NCI-H2081 (cell line): ENCODE data around the gene MRPL41.
A peak's percentile ranks its signal among the peaks of the same experiment; 100 is the strongest.
"Not testable (repeated sequence)": the region's sequence is repeated elsewhere in the genome, so short reads cannot be mapped to it uniquely, and the experiment has no call there.

ENCODE experiments used
- DNase-seq, 2 experiments: peaks; one replicate each; lab custom pipeline; 2025; lab: John Stamatoyannopoulos, UW

Gene MRPL41

DNA sequence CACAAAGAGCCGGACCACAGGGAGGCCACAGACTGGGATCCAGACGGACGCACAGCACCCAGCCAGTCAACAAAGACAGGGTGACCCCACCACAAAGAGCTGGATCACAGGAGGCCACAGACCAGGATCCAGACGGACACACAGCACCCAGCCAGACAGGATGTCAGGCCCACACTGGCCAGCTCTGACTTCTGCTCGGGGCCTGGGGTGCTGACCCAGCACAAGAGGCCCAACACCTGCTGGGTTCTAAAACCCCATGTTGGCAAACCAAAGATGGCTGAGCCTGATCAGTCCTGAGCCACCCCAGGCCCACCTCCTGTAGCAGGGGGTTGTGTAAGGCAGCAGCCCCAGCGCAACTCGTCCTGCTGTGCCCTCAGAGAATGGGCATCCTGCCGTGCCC, 32.3 kb downstream of the MRPL41 start:
- no peak for DNase-seq

DNA sequence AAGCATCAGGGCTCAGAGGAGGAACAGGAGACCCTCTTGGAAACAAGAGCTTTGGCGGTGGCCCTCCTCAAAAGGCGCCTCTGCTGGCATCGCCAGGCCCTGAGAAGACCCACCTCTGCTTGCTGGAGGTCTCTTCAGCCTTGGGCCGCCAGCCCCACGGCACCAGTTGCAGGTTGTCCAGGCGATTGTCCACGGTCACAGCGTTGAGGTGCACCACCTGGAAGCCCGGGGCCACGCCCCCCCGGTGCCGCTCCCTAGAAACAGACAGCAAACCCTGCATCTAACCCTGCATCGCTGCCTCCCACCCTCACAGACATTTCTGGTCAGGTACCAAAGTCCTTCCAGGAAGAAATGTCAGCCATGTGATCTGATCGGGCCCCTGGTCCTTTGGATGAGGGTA, 35.2 kb downstream of the MRPL41 start:
- DNase-seq, result no peak

DNA sequence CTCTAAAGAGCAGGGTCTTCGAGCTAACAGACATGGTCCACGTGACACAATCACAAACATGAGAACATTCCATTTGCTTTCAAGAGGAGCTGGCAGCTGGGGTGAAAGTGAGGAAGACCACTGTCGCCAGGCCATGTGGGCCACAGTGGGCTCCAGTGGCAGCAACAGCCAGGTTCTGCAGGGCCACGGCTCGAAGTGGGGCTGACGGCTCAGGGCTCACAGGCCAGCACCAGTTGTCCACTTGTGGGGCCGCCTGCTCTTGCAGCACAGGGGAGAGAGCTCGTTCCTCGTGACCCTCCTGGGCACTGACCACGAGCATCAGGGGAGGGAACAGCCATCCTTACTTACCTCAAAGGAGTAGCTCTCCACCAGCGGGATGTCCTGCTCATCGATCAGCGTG, 36.6 kb downstream of the MRPL41 start:
- no peak for DNase-seq

DNA sequence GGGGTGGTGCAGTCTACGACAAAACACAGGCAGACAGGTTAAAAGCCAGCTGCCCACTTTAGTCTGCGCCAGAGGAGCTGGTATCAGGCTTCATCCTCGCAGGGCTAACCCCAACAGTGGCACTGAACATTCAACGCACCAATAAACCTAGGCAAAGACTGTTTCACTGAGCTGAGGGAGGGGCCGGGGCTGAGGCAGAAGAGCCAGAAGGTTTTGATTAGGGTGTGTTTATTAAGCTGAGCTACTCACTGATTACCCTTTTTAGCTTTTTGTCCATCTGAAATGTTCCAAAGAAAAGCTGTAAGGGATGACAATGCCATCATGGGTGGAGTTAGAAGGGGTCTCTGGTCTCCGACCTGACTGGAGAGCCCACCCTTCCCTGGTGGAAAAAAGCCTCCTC, 37.2 kb downstream of the MRPL41 start:
- no peak for DNase-seq

DNA sequence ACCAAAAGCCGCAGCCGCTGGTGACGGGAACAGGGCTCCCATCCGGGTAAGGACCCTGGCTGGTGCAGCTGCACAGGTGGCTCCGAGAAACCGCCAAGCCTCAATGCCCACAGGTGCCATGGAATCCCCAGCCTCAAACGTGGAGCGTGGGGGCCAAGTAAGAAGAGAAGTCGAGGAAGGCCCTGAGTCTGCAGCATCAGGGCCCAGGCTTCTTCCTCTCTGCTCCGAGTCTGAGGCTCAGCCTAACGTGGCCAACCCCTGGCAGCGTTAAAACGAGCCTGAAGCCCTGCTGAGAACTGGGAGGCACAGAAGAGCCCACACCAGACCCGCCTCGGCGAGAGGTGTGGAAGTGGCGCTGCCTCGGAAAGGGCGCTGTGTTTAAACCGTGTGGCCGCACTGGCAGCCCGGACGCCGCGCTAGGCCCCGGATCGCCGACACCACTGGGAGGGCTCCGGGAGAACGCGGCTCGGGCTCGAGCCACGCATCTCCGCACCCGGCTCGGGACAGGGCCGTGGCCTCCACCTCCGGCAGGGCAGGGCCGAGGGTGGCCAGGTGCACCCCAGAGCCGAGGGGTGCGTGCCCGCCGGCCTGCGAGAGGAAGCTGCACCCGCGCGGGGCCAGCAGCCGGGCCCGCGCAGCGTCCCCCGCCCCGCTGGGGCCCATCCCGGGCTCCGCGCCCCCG, 37.9 kb downstream of the MRPL41 start:
- DNase-seq, result peak in 1 of 2 experiments; percentile 13

DNA sequence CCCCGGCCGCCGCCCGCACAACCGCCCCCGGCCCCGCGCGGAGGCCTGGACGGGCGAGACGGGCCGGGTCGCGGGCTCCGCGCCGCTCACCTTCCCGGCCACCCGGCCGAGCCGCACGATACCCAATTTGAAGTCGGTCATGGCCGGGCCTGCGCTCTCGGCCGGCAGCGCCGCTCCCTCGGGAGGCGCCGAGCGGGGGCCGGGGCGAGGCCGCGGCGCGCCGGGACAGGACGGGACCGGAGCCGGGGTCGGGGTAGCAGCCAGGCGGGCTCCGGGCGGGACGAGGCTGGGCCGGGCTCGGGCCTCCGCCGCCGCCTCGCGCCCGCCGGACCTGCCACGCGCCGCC, 38.4 kb downstream of the MRPL41 start:
- DNase-seq, result no peak

DNA sequence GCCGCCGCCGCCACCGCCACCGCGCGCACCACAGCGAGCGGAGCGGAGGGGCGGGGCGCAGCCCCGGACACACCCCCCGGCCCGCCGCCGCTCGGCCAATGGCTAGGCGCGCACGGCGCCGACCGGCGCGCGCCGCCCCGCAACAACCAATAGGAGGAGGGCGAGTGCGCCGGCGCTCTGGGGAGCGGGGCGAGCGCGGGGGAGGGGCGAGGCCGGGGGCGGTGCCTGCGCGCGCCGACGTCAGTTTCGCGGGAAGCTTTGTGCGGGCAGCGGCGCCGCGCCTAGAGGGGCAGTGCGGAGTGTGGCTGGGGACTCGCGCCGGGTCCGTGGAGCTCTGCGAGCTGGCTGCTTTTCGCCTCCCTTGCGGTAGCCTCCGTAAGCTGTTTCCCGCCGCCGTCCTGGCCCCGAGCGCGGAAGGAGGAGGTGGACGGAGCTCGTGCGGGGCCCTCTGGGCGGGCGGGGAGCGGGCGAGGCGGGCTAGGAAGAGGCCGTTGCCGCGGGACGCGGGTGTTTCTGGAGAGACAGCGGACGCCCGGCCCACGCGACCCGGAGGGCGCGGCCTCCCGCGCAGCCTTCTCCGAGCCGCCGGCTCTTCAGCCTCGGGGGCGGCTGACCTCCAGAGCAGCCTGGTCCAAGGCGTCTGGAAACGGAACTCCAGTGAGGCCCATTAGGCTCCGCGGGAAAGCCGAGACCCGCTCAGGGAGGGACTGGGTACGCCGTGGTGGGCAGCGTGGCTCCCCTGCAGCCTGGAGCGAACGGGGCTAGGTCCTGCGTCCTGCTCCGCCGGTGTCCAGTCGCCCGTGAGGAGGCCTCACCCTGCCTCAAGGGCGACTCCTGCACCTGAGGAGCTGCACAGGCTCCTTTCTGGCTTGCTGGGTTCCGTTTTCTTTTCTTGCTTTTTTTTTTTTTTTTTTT, 39.0 kb downstream of the MRPL41 start, which contains the start of gene ZMYND19:
Gene ZMYND19, minus strand, starts transcription at position 44 of the 915 bp plus-strand sequence. CDS start 249 bp downstream, outside the sequence.
- peak; percentile 87 to 88 for DNase-seq

DNA sequence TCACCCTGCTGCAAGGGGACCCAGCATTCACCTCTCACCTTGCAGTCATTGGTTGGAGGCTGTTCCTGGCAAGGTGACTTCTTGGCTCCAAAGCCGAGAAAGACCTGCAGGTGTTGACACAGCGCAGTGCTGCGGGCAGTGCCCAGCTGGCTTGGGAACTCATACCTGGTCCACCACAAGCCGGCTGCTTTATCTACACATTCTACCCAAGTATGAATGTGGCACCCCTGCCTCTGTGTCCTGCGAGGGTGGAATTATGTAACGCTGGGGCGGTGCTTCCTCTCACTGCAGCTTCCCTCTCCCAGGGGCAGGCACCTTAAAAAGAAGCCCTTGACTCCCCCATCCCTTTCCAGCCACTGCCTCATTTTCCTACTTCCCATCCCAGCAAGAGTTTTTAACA, 41.1 kb downstream of the MRPL41 start:
- no peak for DNase-seq

DNA sequence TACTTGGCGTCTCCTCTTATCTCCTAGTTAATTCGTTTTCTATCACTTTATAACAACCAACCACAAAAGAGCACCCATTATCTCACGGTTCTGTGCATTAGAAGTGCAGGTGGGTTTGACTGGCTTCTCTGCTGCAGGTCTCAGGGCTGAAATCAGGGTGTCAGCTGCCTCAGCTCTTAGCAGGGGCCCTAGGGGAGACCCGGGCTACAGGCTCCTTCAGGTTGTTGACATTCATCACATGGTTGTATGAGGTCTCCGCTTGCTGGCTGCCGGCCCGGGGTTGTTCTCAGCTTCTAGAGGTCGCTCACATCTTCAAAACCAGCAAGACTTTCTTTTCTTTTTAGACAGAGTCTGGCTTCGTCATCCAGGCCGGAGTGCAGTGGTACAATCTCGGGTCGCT, 41.5 kb downstream of the MRPL41 start:
- no peak for DNase-seq

DNA sequence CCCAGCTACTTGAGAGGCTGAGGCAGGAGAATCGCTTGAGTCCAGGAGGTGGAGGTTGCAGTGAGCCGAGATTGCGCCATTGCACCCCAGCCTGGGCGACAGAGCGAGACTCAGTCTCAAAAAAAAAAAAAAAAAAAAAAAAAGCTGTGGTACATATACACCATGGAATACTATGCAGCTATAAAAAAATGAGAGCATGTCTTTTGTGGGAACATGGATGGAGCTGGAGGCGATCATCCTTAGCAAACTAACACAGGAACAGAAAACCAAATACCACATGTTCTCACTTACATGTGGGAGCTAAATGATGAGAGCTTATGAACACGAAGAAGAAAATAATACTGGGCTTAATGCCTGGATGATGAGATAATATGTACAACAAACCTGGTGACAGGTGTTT, 44.9 kb downstream of the MRPL41 start:
- not testable (repeated sequence) for DNase-seq

DNA sequence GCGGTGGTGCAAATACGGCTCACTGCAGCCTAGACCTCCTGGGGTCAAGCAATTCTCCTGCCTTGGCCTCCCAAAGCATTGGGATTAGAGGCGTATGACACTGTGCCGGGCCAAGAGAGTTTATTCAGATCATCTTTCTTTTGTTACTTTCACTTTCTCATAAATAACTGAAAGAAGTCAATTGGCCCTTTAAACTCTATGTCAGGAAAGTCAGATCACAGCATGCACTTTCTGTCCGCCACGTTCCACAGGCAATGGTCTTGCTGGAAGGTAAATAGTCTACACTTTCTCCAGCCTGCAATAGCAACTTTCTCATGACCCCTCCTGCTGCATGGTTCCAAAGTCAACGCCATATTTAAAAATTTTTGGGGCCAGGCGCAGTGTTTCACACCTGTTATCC, 47.3 kb downstream of the MRPL41 start:
- DNase-seq, result no peak
